SK-N-SH (cell line): ENCODE measurements around the gene CCDC57. TPM values are rescaled to one million over a fixed set of nuclear protein-coding genes. Genes with fewer than 3 reads are reported as not detected.
A peak's percentile ranks its signal among the peaks of the same experiment; 100 is the strongest.

Experiments
- CTCF ChIA-PET: fragments of 300-600, 350-600 bp; formaldehyde crosslinking; extraction: SDS; loops from one replicate; lab custom pipeline; 2021; lab: Yijun Ruan, JAX
- POLR2A ChIA-PET: fragments of 350-600 bp; sonication (Branson Sonifier 250); formaldehyde crosslinking; extraction: SDS; loops from one replicate; lab custom pipeline; 2020; ENCODE audit warnings: antibody characterized with exemption, inconsistent platforms; lab: Yijun Ruan, JAX
- DNase-seq: peaks from one replicate; pipeline ENCODE4 v3.0.0; 2012
- H2AFZ ChIP-seq: fragments of 200-600 bp; sonication (generic); 2 replicates; pipeline ENCODE4 v1.8.1; 2016; ENCODE audit warnings: antibody characterized with exemption, mild to moderate bottlenecking, low read depth
- H3F3A ChIP-seq: fragments of 200-600 bp; sonication (generic); replicated peaks from 2 replicates; pipeline ENCODE3; 2016; ENCODE audit warnings: antibody characterized with exemption, mild to moderate bottlenecking; ENCODE audit not compliant: insufficient read depth
- H3K27ac ChIP-seq, 2 experiments: fragments of 200-500 bp in 1 of 2; fragments of 200-600 bp in 1 of 2; sonication (Bioruptor generic) in 1 of 2; sonication (generic), shearing (Covaris generic) in 1 of 2; 2 replicates each; pipeline versions ENCODE4 v1.5.1 to v1.6.1; 2014 to 2016; ENCODE audit warnings: low read depth in 2 of 2, inconsistent platforms in 1 of 2, low read length in 1 of 2, mild to moderate bottlenecking in 1 of 2, mixed read lengths in 1 of 2
- H3K27me3 ChIP-seq: fragments of 200-600 bp; sonication (generic), shearing (Covaris generic); 2 replicates; pipeline ENCODE4 v1.6.1; 2016; ENCODE audit warnings: mixed run types; ENCODE audit not compliant: insufficient read depth
- H3K36me3 ChIP-seq, 2 experiments: fragments of 200-500 bp in 1 of 2; fragments of 200-600 bp in 1 of 2; sonication (Bioruptor generic) in 1 of 2; sonication (generic) in 1 of 2; replicated peaks in 1 of 2; 2 replicates each; pipeline versions ENCODE3 to v1.5.1; 2014 to 2016; ENCODE audit warnings: low read length in 1 of 2, mild to moderate bottlenecking in 1 of 2; ENCODE audit not compliant: insufficient read depth in 2 of 2, control insufficient read depth in 1 of 2
- H3K4me1 ChIP-seq, 2 experiments: fragments of 200-500 bp in 1 of 2; fragments of 200-600 bp in 1 of 2; sonication (Bioruptor generic) in 1 of 2; sonication (generic), shearing (Covaris generic) in 1 of 2; 2 replicates each; pipeline versions ENCODE4 v1.5.1 to v1.6.1; 2014 to 2016; ENCODE audit warnings: low read depth in 1 of 2, low read length in 1 of 2, mixed run types in 1 of 2; ENCODE audit not compliant: insufficient read depth in 2 of 2, control insufficient read depth in 1 of 2
- H3K4me2 ChIP-seq: fragments of 200-600 bp; sonication (generic), shearing (Covaris generic); 2 replicates; pipeline ENCODE4 v1.6.1; 2017; ENCODE audit warnings: mixed run types
- H3K4me3 ChIP-seq, 2 experiments: fragments of 200-500 bp in 1 of 2; fragments of 200-600 bp in 1 of 2; sonication (Bioruptor generic) in 1 of 2; sonication (generic), shearing (Covaris generic) in 1 of 2; 2 replicates each; pipeline versions ENCODE4 v1.5.1 to v1.8.1; 2014 to 2016; ENCODE audit warnings: low read depth in 2 of 2, inconsistent platforms in 1 of 2, low read length in 1 of 2, mild to moderate bottlenecking in 1 of 2, mixed read lengths in 1 of 2, moderate library complexity in 1 of 2
- H3K79me2 ChIP-seq: fragments of 200-600 bp; sonication (generic); 2 replicates; pipeline ENCODE4 v1.8.1; 2017; ENCODE audit warnings: mild to moderate bottlenecking; ENCODE audit not compliant: insufficient read depth
- H3K9ac ChIP-seq: fragments of 200-600 bp; sonication (generic); 2 replicates; pipeline ENCODE4 v1.6.1; 2017; ENCODE audit warnings: mixed run types
- H3K9me2 ChIP-seq: fragments of 200-600 bp; sonication (generic); 2 replicates; pipeline ENCODE4 v1.6.1; 2017; ENCODE audit warnings: mixed run types
- H3K9me3 ChIP-seq: fragments of 200-600 bp; sonication (generic); 2 replicates; pipeline ENCODE4 v1.6.1; 2017; ENCODE audit warnings: mixed run types, mild to moderate bottlenecking, moderate library complexity
- H4K20me1 ChIP-seq: fragments of 200-600 bp; sonication (generic); 2 replicates; pipeline ENCODE4 v1.6.1; 2017; ENCODE audit warnings: mild to moderate bottlenecking, mixed run types; ENCODE audit not compliant: insufficient read depth
- CHD2 ChIP-seq: fragments of 150-350 bp; IDR thresholded peaks from 2 replicates; pipeline ENCODE4 v1.6.1; 2018; ENCODE audit warnings: low read length; ENCODE audit not compliant: partially characterized antibody
- EZH2phosphoT487 ChIP-seq: fragments of 200-600 bp; sonication (generic); IDR thresholded peaks from 2 replicates; pipeline ENCODE4 v1.6.1; 2017; ENCODE audit warnings: low read depth, mixed run types, mild to moderate bottlenecking, antibody characterized with exemption, moderate library complexity, borderline replicate concordance
- FOSL2 ChIP-seq: IDR thresholded peaks from 2 replicates; pipeline ENCODE4 v1.4.0; 2012; ENCODE audit warnings: low read depth, mild to moderate bottlenecking, moderate library complexity, borderline replicate concordance
- FOXJ3 ChIP-seq: sonication (generic); formaldehyde crosslinking; IDR thresholded peaks from 2 replicates; pipeline ENCODE4 v1.5.1; 2020; ENCODE audit warnings: mild to moderate bottlenecking, missing genetic modification reagents
- GABPA ChIP-seq: IDR thresholded peaks from 2 replicates; pipeline ENCODE4 v1.4.0; 2012; ENCODE audit warnings: low read depth, mild to moderate bottlenecking
- GATA2 ChIP-seq: sonication (generic); formaldehyde crosslinking; IDR thresholded peaks from 2 replicates; pipeline ENCODE4 v1.5.0; 2020; ENCODE audit warnings: mild to moderate bottlenecking, missing genetic modification reagents
- JUND ChIP-seq: IDR thresholded peaks from 2 replicates; pipeline ENCODE4 v1.4.0; 2012
- MEF2A ChIP-seq: IDR thresholded peaks from 2 replicates; pipeline ENCODE4 v1.4.0; 2012; ENCODE audit warnings: low read depth, borderline replicate concordance
- MXI1 ChIP-seq: IDR thresholded peaks from 2 replicates; pipeline ENCODE4 v1.6.1; 2012; ENCODE audit warnings: mild to moderate bottlenecking, low read depth, low read length, improper control_type of control experiment
- NFIC ChIP-seq: IDR thresholded peaks from 2 replicates; pipeline ENCODE4 v1.4.0; 2012; ENCODE audit warnings: borderline replicate concordance
- NRF1 ChIP-seq: IDR thresholded peaks from 2 replicates; pipeline ENCODE4 v1.6.1; 2012; ENCODE audit warnings: low read depth, mild to moderate bottlenecking, low read length
- PBX3 ChIP-seq: IDR thresholded peaks from 2 replicates; pipeline ENCODE4; 2012
- REST ChIP-seq: IDR thresholded peaks from 2 replicates; pipeline ENCODE4 v1.6.1; 2012; ENCODE audit warnings: mild to moderate bottlenecking, low read depth, low read length, moderate library complexity
- TAF1 ChIP-seq: IDR thresholded peaks from 2 replicates; pipeline ENCODE4 v1.6.1; 2012; ENCODE audit warnings: low read depth, mild to moderate bottlenecking, low read length, moderate library complexity, borderline replicate concordance
- TEAD4 ChIP-seq: IDR thresholded peaks from 2 replicates; pipeline ENCODE4 v1.4.0; 2012; ENCODE audit warnings: mild to moderate bottlenecking, borderline replicate concordance; ENCODE audit not compliant: insufficient read depth
- USF1 ChIP-seq: IDR thresholded peaks from 2 replicates; pipeline ENCODE4 v1.4.0; 2012; ENCODE audit warnings: low read depth, borderline replicate concordance
- USF2 ChIP-seq: fragments of 150-350 bp; IDR thresholded peaks from 2 replicates; pipeline ENCODE4 v1.6.1; 2017; ENCODE audit warnings: antibody characterized with exemption, low read length, low read depth, borderline replicate concordance
- WGBS: methylation state at CpG from one replicate; pipeline ENCODE4 v1.1.6; 2017; ENCODE audit warnings: low lambda C conversion rate; 5-methylcytosine and 5-hydroxymethylcytosine counted together
- polyA plus RNA-seq, 3 experiments: library from polyadenylated mRNA; depleted of rRNA; stranded (reverse); fragments of >200 nt; gene quantifications; 2 replicates each; pipeline ENCODE4 v1.2.3, GENCODE V29; 2012

CCDC57 gene
- polyA plus RNA-seq, 1 of the 3 experiments (the other 2 are of a cell fraction) = 68.6 TPM

GRCh38 chr17:82098169-82098938 is 114.3 kb downstream of the CCDC57 start, which contains the start of gene FASN (continued):
- no peak for TF ChIP-seq TEAD4
- TF ChIP-seq MXI1 = peak; percentile 99
- peak; percentile 98 for TF ChIP-seq TAF1

DNA sequence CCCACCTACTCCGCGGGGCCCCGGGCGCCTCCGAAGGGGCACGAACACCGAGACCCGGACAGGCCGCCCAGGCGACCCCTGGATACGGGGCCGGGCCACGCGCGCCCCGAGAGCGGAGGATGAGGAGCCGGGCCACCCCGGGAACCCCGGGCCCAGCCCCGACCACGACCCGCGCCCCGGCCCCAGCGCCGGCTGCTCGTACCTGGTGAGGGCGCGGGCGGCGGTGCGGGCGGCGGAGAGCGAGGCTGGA is 114.8 kb downstream of the CCDC57 start:
- Histone ChIP-seq H3K27me3 (no peaks in the 10 kb centered on the region), H3K4me3 (peak overlapping the region; percentile 86 to 94), H3K79me2 (peaks cover 39% of the 10 kb centered on the region), H3K9me2 (no peaks in the 10 kb centered on the region), H3K9ac (peak overlapping the region; percentile 88), H4K20me1 (peaks cover 23% of the 10 kb centered on the region), H3K27ac (peak overlapping the region; percentile 77 to 94)
- ChIA-PET POLR2A (interaction anchor here (0.5 to 2.0 kb wide), 12 partner anchors 9 to 185 kb away, joined by 3 to 19 read pairs (median 4); partner anchors contain the start of genes CENPX, DCXR and LRRC45), CTCF (interaction anchor here (1.0 to 2.6 kb wide), 10 partner anchors 8 to 138 kb away, joined by 3 to 14 read pairs (median 5); partner anchors contain the start of genes CENPX and LRRC45)
- WGBS = no CpG with 5 or more reads among the region's 36 CpGs
- TF ChIP-seq REST (no peak), MEF2A (no peak), PBX3 (no peak), MXI1 (no peak), GABPA (no peak), GATA2 (CRISPR knock-in tag) (no peak), USF1 (no peak), EZH2phosphoT487 (no peak), CHD2 (no peak), FOSL2 (no peak), TAF1 (no peak), FOXJ3 (CRISPR knock-in tag) (no peak), NRF1 (no peak), NFIC (no peak), USF2 (no peak), JUND (no peak)
- TF ChIP-seq, all 33 proteins: peak for 0
- no peak for DNase-seq
- H3F3A ChIP-seq = peaks cover 12% of the 10 kb centered on the region
- peak overlapping the region; percentile 100 for H3K4me2 ChIP-seq
- no peaks in the 10 kb centered on the region for H3K9me3 ChIP-seq
- no peak overlapping the region for H2AFZ ChIP-seq
- peaks cover 21 to 49% of the 10 kb centered on the region in 2 experiments for H3K4me1 ChIP-seq
- H3K36me3 ChIP-seq = peaks cover 20 to 31% of the 10 kb centered on the region in 2 experiments
